Activated CD4-positive, alpha-beta T cell treated with anti-CD3 and anti-CD28 coated beads, Interleukin-2, Interleukin-4, amounts not matched to agents 100 ng/mL and 50 ng/mL, durations not matched to agents 16 hours and 8 hours (primary cell): ENCODE results near the gene SCO1.
"Not testable (repeated sequence)": the region's sequence is repeated elsewhere in the genome, so short reads cannot be mapped to it uniquely, and the experiment has no call there.

Experiments
- DNase-seq: peaks from one replicate; pipeline ENCODE4 v3.0.0-alpha.2; 2020; ENCODE audit warnings: low spot score

The SCO1 gene

GRCh38 chr17:10725262-10725661 is 27.9 kb upstream of the SCO1 start:
- no peak for DNase-seq

- no peak for DNase-seq
These were observed 27.3 kb upstream of the SCO1 start for GRCh38 chr17:10724546-10725195.

GRCh38 chr17:10718547-10718946 is 21.2 kb upstream of the SCO1 start:
- no peak for DNase-seq

- DNase-seq, result no peak
These were observed 18.9 kb upstream of the SCO1 start for GRCh38 chr17:10716218-10716617.

GRCh38 chr17:10713318-10713717 is 16.0 kb upstream of the SCO1 start:
- no peak for DNase-seq

DNA sequence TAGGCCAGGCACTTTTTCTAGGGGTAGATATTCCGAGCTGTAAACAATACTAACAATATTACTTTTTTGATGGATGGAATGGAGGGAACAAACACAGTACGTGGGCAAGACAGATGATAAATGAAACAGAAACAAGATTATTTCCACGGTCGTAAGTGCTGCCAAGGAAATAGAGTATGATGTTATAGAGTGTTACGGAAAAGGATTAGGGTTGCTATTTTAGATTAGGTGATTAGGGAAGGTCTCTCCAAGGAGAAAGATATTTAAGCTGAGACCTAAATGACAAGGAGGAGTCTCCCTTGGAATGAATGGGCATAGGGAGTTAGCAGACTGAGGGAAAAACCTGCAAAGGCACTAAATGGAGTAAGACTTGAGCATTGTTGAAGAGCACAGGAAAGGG is 8.4 kb upstream of the SCO1 start:
- DNase-seq, result no peak

GRCh38 chr17:10702574-10702973 is 5.2 kb upstream of the SCO1 start:
- no peak for DNase-seq

DNA sequence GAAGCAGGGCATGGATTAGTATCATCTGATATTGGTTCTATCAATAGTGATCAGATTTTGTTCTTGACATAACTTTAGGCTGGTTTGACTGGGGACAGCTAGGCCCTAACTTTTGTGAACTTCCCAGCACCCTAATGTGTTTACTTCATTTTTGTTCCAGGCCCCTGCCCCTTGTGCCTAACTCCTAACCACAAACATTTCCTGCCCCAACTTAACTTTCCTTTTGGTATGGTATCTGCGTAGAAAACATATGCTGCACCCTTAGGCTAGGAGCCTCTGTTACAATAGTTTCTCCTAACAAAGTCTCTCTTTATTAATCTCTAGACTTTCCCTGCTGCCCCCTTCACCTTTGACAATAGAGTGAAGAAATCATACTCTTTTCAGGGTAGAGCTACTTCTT is 2.5 kb upstream of the SCO1 start:
- DNase-seq, result peak; percentile 32

GRCh38 chr17:10698096-10698818 is 924 bp upstream of the SCO1 start:
- DNase-seq, result no peak

GRCh38 chr17:10695875-10696407 is 1.4 kb downstream of the SCO1 start:
- DNase-seq, result not testable (repeated sequence)

DNA sequence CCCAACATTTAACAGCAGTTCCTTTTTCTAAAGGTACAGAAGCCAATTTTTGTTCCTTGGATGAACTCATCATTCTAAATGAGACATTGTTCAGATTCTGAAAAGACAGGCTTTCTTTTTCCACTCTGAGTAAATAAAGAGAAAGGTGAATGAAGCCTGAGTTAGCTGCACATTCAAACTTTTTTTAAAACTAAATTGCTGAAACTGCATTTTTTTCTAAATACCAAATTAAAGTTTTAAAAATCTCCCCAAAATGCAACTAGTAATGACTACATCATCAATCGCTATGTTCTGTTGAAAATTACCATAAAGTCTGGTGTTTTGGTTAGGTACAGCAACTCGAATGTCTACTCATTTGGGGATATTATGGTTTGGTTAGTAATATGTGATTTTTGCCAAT is 9.8 kb downstream of the SCO1 start:
- no peak for DNase-seq

GRCh38 chr17:10683853-10684252 is 13.5 kb downstream of the SCO1 start:
- no peak for DNase-seq

DNA sequence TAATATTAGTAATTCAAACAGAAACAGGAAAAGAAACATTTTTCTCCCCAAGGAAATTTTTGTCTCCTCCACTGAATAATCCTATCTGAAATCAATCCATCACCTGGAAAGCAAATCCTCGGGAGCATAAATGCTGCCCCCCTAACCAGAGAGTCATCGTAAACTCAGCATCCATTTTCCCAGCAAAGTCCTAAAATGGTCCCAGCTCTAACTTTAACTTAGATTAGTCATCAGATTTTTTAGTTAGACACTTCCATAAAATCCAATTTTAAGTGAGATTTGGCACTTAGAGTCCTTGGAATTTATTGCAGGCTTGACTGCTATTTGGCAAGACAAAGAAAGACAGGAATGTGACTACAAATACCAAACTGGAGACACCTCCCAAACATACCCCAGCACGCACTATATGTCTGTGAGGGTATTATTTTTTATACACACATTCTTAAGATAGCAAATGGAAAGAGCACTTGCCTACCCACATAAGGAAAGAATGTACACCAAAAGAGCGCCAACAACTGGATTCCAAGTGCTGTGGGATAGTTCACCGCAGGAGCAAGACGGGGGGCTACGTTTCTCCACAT is 15.4 kb downstream of the SCO1 start:
- no peak for DNase-seq

GRCh38 chr17:10674704-10675103 is 22.6 kb downstream of the SCO1 start:
- DNase-seq, result no peak

DNA sequence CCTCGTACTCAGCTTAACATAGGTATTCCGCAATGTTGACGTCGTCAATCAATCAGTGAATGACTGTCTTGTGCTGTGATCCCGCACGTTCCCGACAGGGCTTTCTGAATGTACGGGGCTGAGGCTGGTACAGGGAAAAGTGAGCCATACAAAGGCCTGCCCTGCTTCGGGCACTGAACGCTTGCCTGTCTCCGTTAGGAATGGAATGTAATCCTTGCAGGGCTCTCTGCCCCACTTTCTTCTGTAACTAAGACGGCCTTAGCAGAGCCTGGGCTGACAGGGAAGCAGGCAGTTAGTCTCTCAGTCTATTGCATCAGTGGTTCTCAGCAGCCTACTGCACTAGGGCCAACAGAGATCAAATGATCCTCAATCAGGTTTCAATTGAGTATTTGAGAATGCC is 24.0 kb downstream of the SCO1 start:
- DNase-seq, result no peak

DNA sequence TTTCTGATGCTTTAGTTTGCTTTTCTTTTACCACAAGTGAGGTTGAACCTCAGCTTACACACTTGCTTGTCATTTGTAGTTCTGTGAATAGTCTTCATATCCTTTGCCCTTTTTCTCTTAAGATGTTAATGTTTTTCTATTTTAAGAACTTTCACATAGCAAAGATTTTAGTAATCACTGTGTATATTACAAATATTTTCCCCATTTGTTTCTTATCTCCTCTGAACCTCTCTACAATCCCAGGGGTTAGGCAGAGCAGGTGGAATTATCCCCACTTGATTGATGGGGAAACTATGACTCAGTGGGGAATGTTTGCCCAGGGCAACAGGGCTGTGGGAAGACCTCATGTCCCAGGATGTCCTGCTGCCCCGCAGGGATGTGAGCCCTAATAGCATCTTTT is 28.6 kb downstream of the SCO1 start:
- no peak for DNase-seq

- no peak for DNase-seq
These were observed 30.4 kb downstream of the SCO1 start for GRCh38 chr17:10666906-10667305.

- DNase-seq, result no peak
These were observed 32.8 kb downstream of the SCO1 start for GRCh38 chr17:10664571-10664970.

DNA sequence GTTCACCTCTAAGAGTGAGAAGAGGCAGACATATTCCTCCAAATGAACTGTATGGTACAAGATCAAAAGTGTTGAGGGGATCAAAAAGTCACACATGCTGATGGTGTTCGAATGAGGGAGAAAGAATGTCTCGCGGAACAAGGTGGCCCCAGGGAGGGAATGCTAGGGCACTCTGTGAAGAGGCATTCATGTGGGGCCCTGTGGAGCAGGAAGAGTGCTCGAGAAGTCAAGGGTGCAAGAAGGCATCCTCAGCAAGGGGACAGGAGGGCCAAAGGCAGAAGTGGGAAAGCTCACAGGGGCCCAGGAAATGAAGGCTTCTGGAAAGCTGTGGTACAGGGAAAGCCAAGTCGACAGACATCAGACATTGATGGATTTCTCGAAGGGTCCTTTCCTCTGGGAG is 34.1 kb downstream of the SCO1 start:
- no peak for DNase-seq

DNA sequence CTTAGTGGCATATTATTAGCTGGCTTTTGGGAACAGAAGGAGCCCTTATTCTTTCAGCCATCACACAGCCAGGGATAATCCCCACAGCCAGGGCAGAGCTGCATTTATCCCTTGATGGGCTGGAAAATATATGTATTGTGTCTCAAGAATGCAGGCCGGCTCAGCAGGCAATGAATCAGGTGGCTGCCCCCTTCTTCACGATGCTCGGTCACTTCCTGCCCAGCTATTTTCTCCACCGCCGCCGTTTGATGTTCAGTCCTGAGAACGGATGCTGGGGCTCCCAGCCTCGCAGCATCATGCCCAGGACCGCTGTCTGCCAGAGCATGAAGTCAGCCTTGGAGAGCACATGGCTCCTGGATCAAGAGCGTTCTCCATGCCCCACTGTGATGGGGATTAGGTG is 35.9 kb downstream of the SCO1 start:
- no peak for DNase-seq

DNA sequence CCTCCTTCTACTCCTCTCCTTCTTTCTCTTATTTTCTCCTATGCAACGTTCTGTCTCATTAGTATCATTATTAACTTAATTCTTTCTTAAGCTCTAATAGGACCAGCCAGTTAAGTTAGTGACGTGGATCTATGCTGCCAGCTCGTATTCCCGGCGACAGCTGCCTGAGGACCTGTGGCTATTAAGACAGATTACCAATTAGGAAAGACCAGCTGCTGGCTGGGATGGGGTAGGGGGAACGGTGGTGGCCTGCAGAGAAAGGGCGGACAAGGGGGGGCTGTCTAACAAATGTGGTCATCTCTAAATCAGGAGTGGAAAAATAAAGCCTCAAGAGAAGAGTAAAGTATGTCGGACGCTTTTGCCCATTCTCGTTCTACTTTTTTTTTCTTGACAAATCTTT is 39.5 kb downstream of the SCO1 start:
- DNase-seq, result no peak

GRCh38 chr17:10657148-10657547 is 40.2 kb downstream of the SCO1 start, which contains the start of gene MYH3:
Gene MYH3, minus strand, starts transcription at chr17:10657309. Its CDS starts 2,245 bp downstream, at chr17:10655064.
- no peak for DNase-seq

DNA sequence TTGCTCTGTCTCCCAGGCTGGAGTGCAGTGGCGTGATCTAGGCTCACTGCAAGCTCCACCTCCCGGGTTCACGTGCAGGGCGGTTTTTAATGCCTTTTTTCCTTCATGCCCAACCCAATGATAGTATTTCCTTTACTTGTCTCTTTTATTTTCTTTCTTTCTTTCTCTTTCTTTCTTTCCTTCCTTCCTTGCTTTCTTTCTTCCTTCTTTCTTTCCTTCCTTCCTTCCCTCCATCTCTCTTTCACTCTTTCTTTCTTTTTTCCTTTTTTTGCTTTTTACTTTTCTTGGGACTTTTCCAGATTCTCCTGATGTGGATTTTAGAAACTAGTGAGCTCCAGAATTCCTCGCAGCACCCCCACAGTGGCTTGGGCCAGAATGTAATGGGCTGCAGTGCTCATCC is 43.3 kb downstream of the SCO1 start:
- DNase-seq, result no peak
